Measurements from ENCODE around the gene SLC45A2.
"Not testable (repeated sequence)": the region's sequence is repeated elsewhere in the genome, so short reads cannot be mapped to it uniquely, and the experiment has no call there.

SLC45A2 gene

GRCh38 chr5:33921002-33921401 lies 63.5 kb downstream of the SLC45A2 start:
- DNase-seq = no peak

GRCh38 chr5:33914844-33915243 lies 69.6 kb downstream of the SLC45A2 start:
- DNase-seq = not testable (repeated sequence)

- not testable (repeated sequence) for DNase-seq
Measured at GRCh38 chr5:33906248-33906647, 78.2 kb downstream of the SLC45A2 start.

GRCh38 chr5:33905381-33905780 lies 79.1 kb downstream of the SLC45A2 start:
- no peak for DNase-seq

GRCh38 chr5:33903118-33903517 lies 81.4 kb downstream of the SLC45A2 start:
- no peak for DNase-seq

- DNase-seq = no peak
Measured at GRCh38 chr5:33901156-33901555, 83.3 kb downstream of the SLC45A2 start.
